Stimulated activated CD8-positive, alpha-beta memory T cell treated with anti-CD3 and anti-CD28 coated beads, Interleukin-4, amount 100 ng/mL, for 1 hour (primary cell): ENCODE measurements around the gene PIH1D2.
"Not testable (repeated sequence)": the region's sequence is repeated elsewhere in the genome, so short reads cannot be mapped to it uniquely, and the experiment has no call there.

ENCODE experiments used
- DNase-seq, 2 donors: peaks; one replicate each; pipeline ENCODE4 v3.0.0-alpha.2; 2020; ENCODE audit warnings: low read depth in 2 of 2, low spot score in 1 of 2

PIH1D2 gene

DNA sequence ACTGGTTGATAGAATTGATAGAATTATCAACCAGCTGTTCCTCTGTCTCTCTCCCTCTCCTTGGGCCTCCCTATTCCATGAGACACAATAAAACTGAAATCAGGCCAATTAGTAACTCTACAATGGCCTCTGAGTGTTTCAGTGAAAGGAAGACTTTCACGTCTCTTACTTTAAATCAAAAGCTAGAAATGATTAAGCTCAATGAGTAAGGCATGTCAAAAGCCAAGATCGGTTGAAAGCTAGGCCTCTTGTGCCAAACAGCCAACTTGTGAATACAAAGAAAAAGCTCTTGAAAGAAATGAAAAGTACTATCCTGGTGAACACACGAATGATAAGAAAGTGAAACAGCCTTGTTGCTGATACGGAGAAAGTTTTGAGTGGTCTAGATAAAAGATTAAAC, 16.6 kb downstream of the PIH1D2 start:
- DNase-seq = no peak

DNA sequence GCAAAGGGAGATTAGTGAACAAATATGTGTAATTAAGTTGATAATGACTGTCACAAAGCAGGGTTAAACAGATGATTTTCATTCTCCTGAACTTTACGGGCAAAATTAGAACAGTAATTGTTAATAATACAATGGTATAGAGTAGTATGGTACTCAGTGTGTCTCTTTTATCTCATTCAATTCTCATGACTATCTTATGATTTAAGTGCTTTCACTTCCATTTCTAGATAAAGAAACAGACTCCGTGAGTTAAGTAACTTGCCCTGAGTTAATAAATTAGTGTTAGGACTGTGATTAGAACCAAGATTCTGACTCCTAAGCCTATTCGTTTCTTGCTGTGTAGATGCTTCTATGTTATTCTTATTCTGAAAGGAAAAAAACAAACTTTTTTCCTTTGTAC, 22.0 kb downstream of the PIH1D2 start:
- DNase-seq = no peak

DNA sequence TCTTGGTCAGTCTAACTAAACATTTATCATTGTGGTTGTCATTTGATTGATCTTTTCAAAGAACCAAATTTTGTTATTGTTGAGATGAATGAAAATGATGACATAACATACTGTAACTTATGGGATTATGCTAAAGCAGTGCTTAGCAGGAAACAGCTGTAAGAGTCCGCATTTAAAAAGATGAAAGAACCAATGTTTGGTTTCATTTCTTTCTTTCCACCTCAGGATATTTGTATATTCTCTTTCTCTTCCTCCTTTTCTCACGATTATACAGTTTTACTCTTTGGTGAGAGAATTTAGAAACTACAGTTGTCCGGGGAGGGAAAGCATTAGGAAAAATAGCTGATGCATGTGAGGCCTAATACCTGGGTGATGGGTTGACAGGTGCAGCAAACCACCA, 23.1 kb downstream of the PIH1D2 start:
- no peak for DNase-seq

DNA sequence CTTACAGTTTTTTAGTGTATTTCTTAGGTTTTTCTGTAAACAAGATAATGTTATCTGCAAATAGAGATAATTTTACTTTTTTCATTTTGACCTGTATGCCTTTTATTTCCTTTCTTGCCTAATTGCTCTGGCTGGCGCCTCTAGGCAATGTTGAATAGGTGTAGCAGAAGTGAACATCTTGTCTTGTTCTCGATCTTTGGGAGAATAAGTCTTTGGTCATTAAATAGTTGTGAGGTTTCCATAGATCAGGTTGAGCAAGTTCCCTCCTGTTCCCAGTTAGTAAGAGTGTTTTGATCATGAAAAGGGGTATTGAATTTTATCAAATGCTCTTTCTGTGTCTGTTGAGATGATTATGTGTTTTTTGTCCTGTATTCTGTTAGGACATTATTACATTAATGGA, 24.0 kb downstream of the PIH1D2 start:
- no peak for DNase-seq

DNA sequence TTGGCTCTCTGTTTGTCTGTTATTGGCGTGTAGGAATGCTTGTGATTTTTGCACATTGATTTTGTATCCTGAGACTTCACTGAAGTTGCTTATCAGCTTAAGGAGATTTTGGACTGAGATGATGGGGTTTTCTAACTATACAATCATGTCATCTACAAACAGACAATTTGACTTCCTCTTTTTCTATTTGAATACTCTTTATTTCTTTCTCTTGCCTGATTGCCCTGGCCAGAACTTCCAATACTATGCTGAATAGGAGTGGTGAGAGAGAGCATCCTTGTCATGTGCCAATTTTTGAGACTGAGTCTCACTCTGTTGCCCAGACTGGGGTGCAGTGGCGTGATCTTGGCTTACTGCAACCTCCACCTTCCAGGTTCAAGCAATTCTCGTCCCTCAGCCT, 25.6 kb downstream of the PIH1D2 start:
- DNase-seq = not testable (repeated sequence)

DNA sequence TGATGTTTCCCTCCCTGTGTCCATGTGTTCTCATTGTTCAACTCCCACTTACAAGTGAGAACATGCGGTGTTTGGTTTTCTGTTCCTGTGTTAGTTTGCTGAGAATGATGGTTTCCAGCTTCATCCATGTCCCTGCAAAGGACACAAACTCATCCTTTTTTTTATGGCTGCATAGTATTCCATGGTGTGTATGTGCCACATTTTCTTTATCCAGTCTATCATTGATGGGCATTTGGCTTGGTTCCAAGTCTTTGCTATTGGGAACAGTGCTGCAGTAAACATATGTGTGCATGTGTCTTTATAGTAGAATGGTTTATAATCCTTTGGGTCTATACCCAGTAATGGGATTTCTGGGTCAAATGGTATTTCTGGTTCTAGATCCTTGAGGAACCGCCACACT, 27.2 kb downstream of the PIH1D2 start:
- not testable (repeated sequence) for DNase-seq

DNA sequence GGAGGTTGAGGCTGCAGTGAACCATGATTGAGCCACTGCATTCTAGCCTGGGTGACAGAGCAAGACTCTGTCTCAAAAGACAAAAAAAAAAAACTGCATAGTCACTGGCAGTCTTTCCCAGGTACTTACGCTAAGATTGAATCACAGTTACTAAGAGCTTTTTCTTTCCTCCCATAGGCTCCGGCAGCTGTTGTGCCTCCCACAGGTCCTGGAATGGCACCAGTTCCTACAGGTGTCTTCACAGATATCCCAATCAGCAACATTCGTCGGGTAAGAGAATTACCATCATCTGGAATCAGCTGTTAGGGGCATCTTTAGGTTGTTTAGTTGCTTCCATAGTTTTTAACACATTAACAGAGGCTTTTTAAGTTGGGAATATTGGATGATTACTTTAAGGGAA, 28.9 kb downstream of the PIH1D2 start:
- DNase-seq = no peak

DNA sequence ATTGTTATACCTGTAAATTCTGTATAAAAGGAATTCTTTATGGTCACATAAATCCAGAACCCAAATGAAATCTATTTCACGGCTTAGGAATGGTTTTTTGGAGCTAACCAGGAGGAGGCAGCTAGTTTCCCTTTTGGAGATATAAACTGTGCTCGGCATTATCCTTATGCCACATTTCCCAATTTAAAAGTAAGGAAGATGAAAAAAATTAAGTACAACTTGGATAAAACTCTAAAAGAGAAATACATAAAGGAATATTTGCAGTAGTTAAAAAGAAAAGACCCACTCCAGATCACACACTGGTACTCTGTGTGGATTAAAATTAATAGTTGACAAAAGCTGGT, 30.9 kb downstream of the PIH1D2 start:
- DNase-seq = no peak

DNA sequence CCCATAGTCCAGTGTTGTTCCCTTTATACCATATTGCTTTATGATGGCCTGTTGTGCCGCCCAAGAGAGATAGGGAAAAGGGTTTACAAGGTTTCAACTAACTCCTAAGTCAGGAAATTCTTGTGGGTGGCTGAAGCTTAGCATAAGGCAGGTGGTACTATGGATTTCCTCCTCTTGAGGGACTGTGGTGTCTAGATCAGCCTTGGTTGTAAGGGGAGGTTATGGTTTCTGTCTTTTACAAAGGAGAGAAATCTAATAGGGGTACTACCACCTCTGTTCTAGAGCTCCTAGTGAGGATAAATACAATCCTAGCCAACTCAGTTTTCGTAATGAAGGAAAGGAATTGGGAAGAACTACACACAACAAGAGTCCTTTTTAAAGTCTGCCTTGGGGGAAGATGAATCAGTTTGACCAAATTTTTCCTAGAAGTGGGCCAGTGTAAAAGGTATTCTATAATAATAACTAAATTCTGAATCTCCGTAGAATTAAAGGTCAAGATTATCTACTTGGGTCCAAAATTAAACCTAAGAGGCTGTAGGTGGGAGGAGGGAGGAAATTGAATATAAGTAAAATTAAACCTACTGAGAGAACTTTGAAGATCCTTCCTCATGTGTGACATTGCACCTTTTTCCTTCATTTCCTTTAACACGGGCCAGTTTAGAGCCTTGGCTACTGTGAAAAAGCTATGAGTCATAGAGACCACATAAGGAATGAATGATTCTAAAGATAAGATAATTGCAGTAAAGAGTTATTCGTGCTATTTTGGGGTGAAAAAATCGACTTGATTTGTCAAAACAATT, 31.5 kb downstream of the PIH1D2 start:
- no peak for DNase-seq

DNA sequence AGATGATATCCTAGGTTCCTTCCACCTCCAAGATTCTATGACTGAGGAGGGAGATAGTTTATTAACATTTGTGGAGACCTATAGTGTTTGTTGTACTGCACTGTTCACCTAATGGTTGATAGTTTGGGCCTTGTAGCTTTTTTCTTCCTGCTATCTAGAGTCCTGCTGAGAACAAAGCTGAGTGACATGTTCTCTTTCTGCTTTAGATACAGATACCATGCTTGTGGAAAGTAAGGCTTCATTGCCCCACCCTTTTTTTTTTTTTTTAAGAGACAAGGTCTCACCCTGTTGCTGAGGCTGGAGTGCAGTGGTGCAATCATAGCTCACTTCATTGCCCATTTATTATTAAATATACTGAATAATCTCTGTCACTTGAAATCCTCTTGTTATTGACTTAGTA, 36.3 kb downstream of the PIH1D2 start:
- DNase-seq = no peak

DNA sequence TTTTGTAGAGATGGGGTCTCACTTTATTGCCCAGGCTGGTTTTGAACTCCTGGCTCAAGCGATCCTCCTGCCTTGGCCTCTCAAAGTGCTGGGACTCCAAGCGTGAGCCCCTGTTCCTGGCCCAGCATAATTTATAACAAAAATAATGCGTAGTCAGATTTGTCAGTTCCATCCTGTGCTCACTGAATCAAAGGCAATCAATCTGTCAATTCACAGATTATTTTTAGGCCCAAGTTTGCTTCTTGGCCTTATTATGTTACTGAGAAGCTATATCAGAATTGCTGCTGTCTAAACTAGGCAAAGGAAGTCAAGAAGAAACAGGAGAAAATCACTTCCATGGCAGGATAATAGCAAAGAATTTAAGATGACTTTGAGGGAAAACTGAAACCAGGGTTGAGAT, 39.9 kb downstream of the PIH1D2 start:
- DNase-seq = no peak

DNA sequence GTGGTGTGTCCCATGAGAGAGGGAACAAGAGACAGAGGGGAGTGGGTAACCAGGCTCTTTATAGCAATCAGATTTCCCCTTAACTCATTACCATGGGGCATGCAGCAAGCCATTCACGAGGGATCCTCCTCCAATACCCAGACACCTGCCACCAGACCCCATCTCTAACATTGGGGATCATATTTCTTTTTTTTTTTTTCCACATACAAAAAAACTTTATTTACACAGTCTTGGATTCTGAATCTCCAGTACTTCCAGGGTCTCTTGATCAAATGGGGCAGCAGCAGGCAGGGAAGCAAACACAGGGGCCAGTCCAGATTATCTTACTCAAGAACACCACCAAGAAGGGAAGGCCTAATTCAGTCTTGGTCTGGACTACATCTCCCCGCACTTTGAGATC, 44.4 kb downstream of the PIH1D2 start:
- no peak for DNase-seq

DNA sequence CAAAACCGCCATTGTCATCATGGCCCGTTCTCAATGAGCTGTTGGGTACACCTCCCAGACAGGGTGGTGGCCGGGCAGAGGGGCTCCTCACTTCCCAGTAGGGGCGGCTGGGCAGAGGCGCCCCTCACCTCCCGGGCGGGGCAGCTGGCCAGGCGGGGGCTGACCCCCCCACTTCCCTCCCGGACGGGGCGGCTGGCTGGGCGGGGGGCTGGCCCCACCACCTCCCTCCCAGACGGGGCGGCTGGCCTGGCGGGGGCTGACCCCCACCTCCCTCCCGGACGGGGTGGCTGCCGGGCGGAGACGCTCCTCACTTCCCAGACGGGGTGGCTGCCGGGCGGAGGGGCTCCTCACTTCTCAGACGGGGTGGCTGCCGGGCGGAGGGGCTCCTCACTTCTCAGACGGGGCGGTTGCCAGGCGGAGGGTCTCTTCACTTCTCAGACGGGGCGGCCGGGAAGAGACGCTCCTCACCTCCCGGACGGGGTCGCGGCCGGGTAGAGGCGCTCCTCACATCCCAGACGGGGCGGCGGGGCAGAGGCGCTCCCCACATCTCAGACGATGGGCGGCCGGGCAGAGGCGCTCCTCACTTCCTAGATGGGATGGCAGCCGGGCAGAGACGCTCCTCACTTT, 46.9 kb downstream of the PIH1D2 start:
- not testable (repeated sequence) for DNase-seq

DNA sequence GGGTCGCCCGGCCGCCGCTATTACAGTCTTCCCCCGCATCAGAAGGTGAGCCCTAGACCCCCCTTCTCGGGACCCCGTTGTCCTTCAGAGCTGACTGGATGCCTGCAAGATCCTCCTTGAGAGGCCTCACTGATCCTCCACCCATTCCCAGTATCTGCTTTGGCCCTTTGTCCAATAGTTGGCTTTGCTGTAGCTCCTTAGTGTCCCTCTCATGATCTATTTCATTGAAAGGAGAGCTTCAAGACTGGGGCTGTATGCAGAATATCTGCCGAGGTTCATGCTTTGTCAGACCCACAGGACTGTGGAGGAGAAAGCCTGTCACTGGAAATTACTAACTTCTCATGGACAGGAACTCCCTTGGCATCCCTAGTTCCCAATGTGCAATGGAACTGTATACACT, 48.1 kb downstream of the PIH1D2 start:
- no peak for DNase-seq

DNA sequence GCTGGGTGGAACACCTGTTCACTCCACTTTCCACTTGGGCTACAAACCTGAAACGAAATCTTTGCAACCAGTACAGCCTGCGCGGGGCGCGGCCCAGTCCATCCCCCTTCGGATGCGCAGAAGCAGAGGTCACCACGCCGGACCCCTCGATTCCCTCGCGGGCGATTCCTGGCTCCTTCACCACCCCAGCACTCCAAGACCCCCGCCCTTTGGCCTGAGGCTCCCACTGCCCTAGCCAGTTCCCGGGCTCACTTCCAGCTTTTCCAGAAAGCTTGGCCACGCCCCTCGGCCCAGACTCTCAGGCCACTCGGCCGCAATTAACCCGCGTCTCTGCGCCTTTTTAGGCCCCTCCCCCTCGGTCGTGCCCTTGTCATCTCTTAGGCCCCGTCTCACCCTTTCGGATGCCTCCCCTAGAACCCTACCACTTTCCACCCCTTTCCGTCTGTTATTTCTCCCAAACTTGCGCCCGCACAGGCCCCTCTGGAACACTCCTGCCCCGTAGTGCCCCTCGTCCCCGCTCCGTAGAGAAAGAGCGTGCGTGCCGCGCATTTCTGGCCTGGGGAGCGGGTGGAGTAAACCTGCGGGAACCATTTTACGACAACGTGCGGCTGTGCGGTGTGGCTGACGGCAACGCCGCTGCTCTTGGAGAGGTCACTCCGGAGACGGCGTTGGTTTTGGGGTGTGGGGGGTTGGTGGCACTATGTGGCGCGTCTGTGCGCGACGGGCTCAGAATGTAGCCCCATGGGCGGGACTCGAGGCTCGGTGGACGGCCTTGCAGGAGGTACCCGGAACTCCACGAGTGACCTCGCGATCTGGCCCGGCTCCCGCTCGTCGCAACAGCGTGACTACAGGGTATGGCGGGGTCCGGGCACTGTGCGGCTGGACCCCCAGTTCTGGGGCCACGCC, 48.8 kb downstream of the PIH1D2 start, which contains the start of gene DLAT:
DLAT (plus strand) TSS at position 636 of the 906 bp plus-strand sequence; CDS start at position 701, 65 bp downstream.
- peak; percentile 56 to 65 for DNase-seq

DNA sequence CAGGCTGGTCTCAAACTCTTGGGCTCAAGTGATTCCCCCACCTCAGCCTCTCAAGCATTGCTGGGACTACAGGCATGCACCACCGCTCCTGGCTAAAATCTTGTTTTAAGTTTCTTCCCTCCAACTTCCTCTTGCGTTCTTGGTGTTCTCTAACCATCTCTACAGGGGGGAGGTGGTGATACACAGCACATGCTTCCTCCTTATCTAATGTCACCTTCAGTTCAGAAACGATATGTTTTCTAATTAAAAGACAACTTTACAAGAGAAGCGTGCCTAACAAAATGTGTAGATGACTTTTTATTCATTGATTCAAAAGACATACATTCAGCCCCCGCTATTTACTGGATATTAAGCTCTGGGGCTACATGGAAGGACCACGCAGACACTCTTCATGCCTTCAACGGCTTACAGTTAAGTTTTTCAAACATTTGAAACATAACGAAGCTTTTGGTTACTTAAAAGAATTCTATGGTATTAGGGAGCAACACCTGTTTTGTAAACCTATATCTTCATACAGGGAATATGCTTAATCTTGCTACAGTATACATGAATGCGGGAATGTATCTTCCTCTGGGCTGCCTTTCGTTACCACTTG, 49.5 kb downstream of the PIH1D2 start:
- no peak for DNase-seq

DNA sequence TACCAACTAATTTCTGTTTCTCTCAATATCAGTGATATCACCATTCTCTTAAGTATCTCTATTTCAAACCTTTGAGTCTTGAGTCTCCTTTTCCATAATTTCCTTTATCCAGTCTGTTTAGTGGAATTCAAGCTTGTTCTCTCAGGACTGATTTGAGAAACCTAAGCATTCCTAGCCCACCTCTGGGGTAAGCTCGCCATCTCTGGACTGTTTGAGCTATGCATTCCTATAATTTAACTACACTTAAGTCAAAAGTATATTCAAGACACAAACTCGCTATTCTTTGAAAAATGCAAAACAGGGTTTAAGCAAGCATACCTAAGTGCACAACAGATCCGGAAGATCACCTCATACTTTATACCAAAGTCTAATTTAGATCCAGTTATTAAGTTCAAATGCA, 50.7 kb downstream of the PIH1D2 start:
- DNase-seq = no peak

DNA sequence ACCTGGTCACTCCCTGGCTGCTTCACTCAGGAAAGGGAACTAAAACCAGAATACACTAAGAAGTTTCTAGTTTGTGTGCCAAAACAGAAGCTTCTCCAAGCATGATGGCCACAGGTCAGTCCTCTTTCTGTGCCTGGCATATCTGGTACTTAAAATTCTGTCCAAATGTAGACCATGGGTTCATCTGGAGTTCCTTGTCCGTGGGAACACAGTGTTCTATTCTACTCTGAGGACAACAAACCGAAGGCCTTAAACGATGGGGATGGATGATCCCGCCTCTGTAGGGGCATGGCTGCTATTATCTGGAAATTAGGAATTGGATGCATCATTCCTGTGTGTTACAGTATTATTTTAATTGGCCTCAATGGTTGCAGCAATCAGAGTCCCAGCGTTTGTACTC, 54.8 kb downstream of the PIH1D2 start:
- DNase-seq = no peak
